Lower leg skin (tissue), 4 donors: ENCODE data around the gene CLDN10. TPM values are rescaled to one million over a fixed set of nuclear protein-coding genes. Genes with fewer than 3 reads are reported as not detected.
"Not testable (repeated sequence)": the region's sequence is repeated elsewhere in the genome, so short reads cannot be mapped to it uniquely, and the experiment has no call there.

Experiments
- DNase-seq, 2 donors: peaks; one replicate each; pipeline ENCODE4 v3.0.0-alpha.2; 2019; ENCODE audit warnings: low spot score in 2 of 2
- H3K4me3 ChIP-seq: fragments of 200-600 bp; sonication (generic); 2 replicates; pipeline ENCODE4 v1.5.1; 2017; ENCODE audit warnings: mild to moderate bottlenecking, low read depth; ENCODE audit not compliant: poor library complexity, severe bottlenecking
- CTCF ChIP-seq, 3 donors: fragments of 450-650 bp; IDR thresholded peaks; one replicate each; pipeline ENCODE4 v1.5.1; 2016; ENCODE audit warnings: antibody characterized with exemption in 3 of 3, mild to moderate bottlenecking in 3 of 3, moderate library complexity in 2 of 3
- POLR2A ChIP-seq, 2 donors: fragments of 450-650 bp; IDR thresholded peaks; one replicate each; pipeline ENCODE4 v1.6.1; 2016 to 2017; ENCODE audit warnings: antibody characterized with exemption in 2 of 2, mild to moderate bottlenecking in 1 of 2, moderate library complexity in 1 of 2
- WGBS, 2 donors: methylation state at CpG; one replicate each; pipeline ENCODE4 v1.1.5; 2018; 5-methylcytosine and 5-hydroxymethylcytosine counted together
- intact Hi-C: fragments of 100-400 bp; cut with DNase I; formaldehyde crosslinking; loops from one replicate; pipeline ENCODE4 v1.15.0; 2023; ENCODE audit warnings: low total_unique reads
- total RNA-seq, 4 donors: library from RNA; depleted of rRNA; stranded (reverse); fragments of >200 nt; gene quantifications; one replicate each; pipeline ENCODE4 v1.1.0, GENCODE V29; 2016

Gene CLDN10
- total RNA-seq, 4 donors from 2014 or later, result 7.6 to 33.3 (median 19.9) TPM

DNA sequence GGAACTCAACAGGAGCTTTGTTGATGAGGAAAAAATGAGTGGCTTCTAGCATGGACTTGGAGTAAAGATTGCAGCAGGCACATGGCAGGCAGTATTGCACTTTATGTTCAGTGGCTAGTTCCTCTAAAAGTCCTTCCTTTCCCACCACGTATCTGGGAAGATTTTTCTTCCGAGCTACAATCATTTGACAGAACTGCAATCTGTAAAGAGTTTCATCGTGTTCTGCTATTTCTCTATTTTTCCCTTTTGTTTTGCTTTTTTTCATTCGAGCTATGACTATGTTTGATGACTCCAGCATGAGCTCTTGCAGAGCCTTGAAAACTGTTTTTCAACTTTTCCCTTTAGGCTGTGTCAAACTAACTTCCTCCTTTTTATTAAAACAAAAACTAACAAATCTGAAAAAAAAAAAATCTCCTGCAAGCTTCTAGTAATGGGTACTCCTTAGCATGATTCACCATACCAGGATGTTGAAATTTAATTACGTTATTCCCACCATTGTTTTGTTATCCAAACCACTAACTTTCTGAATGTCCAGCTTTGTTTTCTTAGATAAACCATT is 12.3 kb downstream of the CLDN10 start:
- 41 to 49% methylated on average over 5 of the region's 5 CpGs for WGBS, 2 donors
- TF ChIP-seq CTCF (IDR thresholded peaks at IDR 0.05) (no peak), POLR2A (IDR thresholded peaks at IDR 0.05) (no peak)
- H3K4me3 ChIP-seq, result no peak overlapping the region
- intact Hi-C loops, result no loop called here
- DNase-seq, result no peak

DNA sequence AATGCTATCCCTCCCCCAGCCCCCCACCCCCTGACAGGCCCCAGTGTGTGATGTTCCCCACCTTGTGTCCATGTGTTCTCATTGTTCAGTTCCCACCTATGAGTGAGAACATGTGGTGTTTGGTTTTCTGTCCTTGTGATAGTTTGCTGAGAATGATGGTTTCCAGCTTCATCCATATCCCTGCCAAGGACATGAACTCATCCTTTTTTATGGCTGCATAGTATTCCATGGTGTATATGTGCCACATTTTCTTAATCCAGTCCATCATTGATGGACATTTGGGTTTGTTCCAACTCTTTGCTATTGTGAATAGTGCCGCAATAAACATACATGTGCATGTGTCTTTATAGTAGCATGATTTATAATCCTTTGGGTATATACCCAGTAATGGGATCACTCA is 13.2 kb downstream of the CLDN10 start:
- intact Hi-C loops, DNase-seq, H3K4me3 ChIP-seq: not testable (repeated sequence)
- WGBS, 2 donors, result 100% methylated on average over 1 of the region's 1 CpG

DNA sequence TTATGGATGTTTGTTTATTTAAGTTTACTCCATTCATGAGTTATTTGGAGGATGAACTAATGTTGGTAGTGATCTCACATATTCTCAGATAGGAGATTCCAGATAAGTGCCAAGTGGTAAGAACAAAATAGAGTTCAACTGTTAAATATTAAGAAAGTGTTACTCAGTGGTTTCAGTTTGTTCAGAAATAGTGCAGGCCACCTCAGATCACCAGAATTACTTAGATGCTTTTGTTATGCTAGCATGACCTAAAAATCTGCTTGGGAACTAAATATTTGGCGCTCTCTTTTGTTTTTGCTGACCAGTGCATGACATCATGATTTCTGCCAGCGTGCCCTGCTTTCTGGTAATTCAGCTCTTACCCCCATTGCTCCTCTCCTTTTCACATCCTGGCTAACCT is 15.6 kb downstream of the CLDN10 start:
- no peak overlapping the region for H3K4me3 ChIP-seq
- intact Hi-C loops, result no loop called here
- WGBS, 2 donors, result 94 to 98% methylated on average over 2 of the region's 2 CpGs
- DNase-seq, result no peak
- no peak for TF ChIP-seq POLR2A (IDR thresholded peaks at IDR 0.05)
- TF ChIP-seq CTCF (IDR thresholded peaks at IDR 0.05), result no peak

DNA sequence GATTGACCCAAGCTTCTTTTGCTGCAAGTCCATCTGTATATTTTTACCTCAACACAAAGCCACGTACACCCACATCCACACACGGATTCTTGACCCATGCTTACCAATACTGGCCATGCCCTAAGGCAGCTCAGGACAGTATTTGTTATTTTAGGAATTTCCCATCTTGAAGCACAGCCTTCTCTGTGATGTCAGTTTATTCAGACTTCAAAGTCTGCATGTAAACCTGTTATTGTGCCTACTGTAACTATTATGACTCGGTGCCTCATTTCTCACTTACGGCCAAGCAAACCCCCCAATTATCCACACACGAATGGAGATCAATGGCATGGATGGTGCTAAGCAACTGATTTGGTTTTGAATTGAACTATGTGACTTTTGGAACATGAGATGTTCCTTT is 17.5 kb downstream of the CLDN10 start:
- intact Hi-C loops, result no loop called here

GRCh38 chr13:95571941-95572340 is 19.4 kb downstream of the CLDN10 start:
- 41 to 57% methylated on average over 6 of the region's 6 CpGs for WGBS, 2 donors
- DNase-seq, result no peak
- H3K4me3 ChIP-seq, result no peak overlapping the region
- TF ChIP-seq POLR2A (IDR thresholded peaks at IDR 0.05) (no peak), CTCF (IDR thresholded peaks at IDR 0.05) (no peak)
- intact Hi-C loops, result no loop called here

More for the DNA sequence above, 17.5 kb downstream of the CLDN10 start:
- no peak for DNase-seq
- 71 to 76% methylated on average over 5 of the region's 5 CpGs for WGBS, 2 donors
- no peak overlapping the region for H3K4me3 ChIP-seq
- TF ChIP-seq POLR2A (IDR thresholded peaks at IDR 0.05) (no peak), CTCF (IDR thresholded peaks at IDR 0.05) (no peak)

GRCh38 chr13:95573221-95573620 is 20.7 kb downstream of the CLDN10 start:
- 84 to 88% methylated on average over 4 of the region's 4 CpGs for WGBS, 2 donors
- H3K4me3 ChIP-seq, result no peak overlapping the region
- DNase-seq, result no peak
- TF ChIP-seq POLR2A (IDR thresholded peaks at IDR 0.05), result no peak
- no peak for TF ChIP-seq CTCF (IDR thresholded peaks at IDR 0.05)
- intact Hi-C loops, result no loop called here
